Gastrocnemius medialis (tissue), 4 donors: ENCODE results near the gene PPP2R2C.

Experiments used
- CTCF ChIP-seq, 5 experiments: fragments of 450-650 bp in 3 of 5; fragments of 200-600 bp in 2 of 5; sonication (generic) in 2 of 5; IDR thresholded peaks in 4 of 5; conservative IDR thresholded peaks in 1 of 5; 1 replicate in 4 of 5; 2 replicates in 1 of 5; pipeline ENCODE4 v1.5.1; 2016 to 2019; ENCODE audit warnings: antibody characterized with exemption in 5 of 5, mild to moderate bottlenecking in 3 of 5, moderate library complexity in 3 of 5
- POLR2A ChIP-seq, 2 donors: fragments of 450-650 bp; IDR thresholded peaks; one replicate each; pipeline ENCODE4 v1.6.1; 2017; ENCODE audit warnings: antibody characterized with exemption in 2 of 2, mild to moderate bottlenecking in 2 of 2, moderate library complexity in 2 of 2

DNA sequence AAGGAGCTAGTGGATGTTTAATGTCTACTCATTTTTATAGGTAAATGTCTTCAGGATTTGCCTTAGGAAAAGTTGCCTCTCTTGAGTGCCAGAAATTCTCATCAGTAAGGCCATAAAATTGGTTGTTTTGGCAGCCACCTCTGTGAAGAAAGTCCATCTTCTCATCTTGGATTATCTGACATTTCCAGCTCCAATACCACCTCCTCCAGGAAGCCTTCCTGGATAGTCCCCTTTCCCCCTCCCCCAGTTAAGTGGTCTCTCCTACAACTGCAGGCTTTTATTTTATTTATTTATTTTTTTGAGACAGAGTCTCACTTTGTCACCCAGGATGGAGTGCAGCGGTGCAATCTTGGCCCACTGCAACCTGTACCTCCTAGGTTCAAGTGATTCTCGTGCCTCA, 87.1 kb downstream of the PPP2R2C start:
- TF ChIP-seq CTCF (IDR thresholded peaks at IDR 0.05 in 4 of 5, conservative IDR thresholded peaks at IDR 0.05 in 1 of 5) (no peak), POLR2A (IDR thresholded peaks at IDR 0.05) (no peak)
